Ascending aorta (tissue), 2 donors: ENCODE measurements around the gene C14orf180. TPM values are rescaled to one million over a fixed set of nuclear protein-coding genes. Genes with fewer than 3 reads are reported as not detected.

Source experiments
- DNase-seq, 2 donors: peaks; one replicate each; pipeline ENCODE4 v3.0.0-alpha.2; 2019; ENCODE audit warnings: low spot score in 2 of 2
- H3K27ac ChIP-seq, 2 donors: fragments of 200-600 bp; sonication (generic); one replicate each; pipeline ENCODE4 v1.5.1; 2016 to 2017; ENCODE audit warnings: mild to moderate bottlenecking in 1 of 2
- H3K27me3 ChIP-seq: fragments of 200-600 bp; sonication (generic); one replicate; pipeline ENCODE4 v1.5.1; 2017
- H3K36me3 ChIP-seq, 2 donors: fragments of 200-600 bp; sonication (generic); one replicate each; pipeline ENCODE4 v1.5.1; 2016
- H3K4me1 ChIP-seq, 2 donors: fragments of 200-600 bp; sonication (generic); one replicate each; pipeline ENCODE4 v1.5.1; 2016 to 2017; ENCODE audit warnings: mild to moderate bottlenecking in 1 of 2
- H3K4me3 ChIP-seq, 2 donors: fragments of 200-600 bp; sonication (generic); one replicate each; pipeline ENCODE4 v1.5.1; 2016 to 2017; ENCODE audit warnings: mild to moderate bottlenecking in 1 of 2
- H3K9me3 ChIP-seq, 2 donors: fragments of 200-600 bp; sonication (generic); one replicate each; pipeline ENCODE4 v1.5.1; 2016
- CTCF ChIP-seq, 3 experiments: fragments of 200-600 bp in 2 of 3; fragments of 450-650 bp in 1 of 3; sonication (generic) in 2 of 3; IDR thresholded peaks; one replicate each; pipeline ENCODE4 v1.5.1; 2016 to 2019; ENCODE audit warnings: antibody characterized with exemption in 3 of 3, mild to moderate bottlenecking in 1 of 3, moderate library complexity in 1 of 3
- intact Hi-C: fragments of 100-400 bp; cut with DNase I; formaldehyde crosslinking; loops from one replicate; pipeline ENCODE4 v1.15.1; 2023
- total RNA-seq: library from RNA; depleted of rRNA; stranded (reverse); fragments of >200 nt; gene quantifications from one replicate; pipeline ENCODE4 v1.1.0, GENCODE V29; 2016

Gene C14orf180
- total RNA-seq, 1 donor from 2014 or later, result 0.21 TPM

- H3K27me3 ChIP-seq, result no peaks in the 10 kb centered on the region
Observed at GRCh38 chr14:104559028-104559803, 20.3 kb upstream of the C14orf180 start.

GRCh38 chr14:104559804-104560585 is 19.6 kb upstream of the C14orf180 start:
- no peak for TF ChIP-seq CTCF (IDR thresholded peaks at IDR 0.05)
- intact Hi-C loops, result loop anchor here (5.0 kb wide), 1 partner anchor 478 kb away; no protein-coding TSS in a partner anchor
- DNase-seq, result no peak
- Histone ChIP-seq H3K4me1 (no peaks in the 10 kb centered on the region), H3K4me3 (no peak overlapping the region), H3K27me3 (no peaks in the 10 kb centered on the region), H3K27ac (no peak overlapping the region), H3K36me3 (no peaks in the 10 kb centered on the region), H3K9me3 (no peaks in the 10 kb centered on the region)

More at GRCh38 chr14:104559028-104559803, 20.3 kb upstream of the C14orf180 start:
- Histone ChIP-seq H3K27ac (no peak overlapping the region), H3K36me3 (no peaks in the 10 kb centered on the region), H3K4me3 (no peak overlapping the region), H3K9me3 (no peaks in the 10 kb centered on the region), H3K4me1 (no peaks in the 10 kb centered on the region)
- intact Hi-C loops, result no loop called here
- no peak for DNase-seq
- no peak for TF ChIP-seq CTCF (IDR thresholded peaks at IDR 0.05)

- H3K4me3 ChIP-seq, result no peak overlapping the region
- DNase-seq, result no peak
- no peaks in the 10 kb centered on the region for H3K9me3 ChIP-seq
- H3K36me3 ChIP-seq, result no peaks in the 10 kb centered on the region
- no peaks in the 10 kb centered on the region for H3K27me3 ChIP-seq
- intact Hi-C loops, result loop anchor here (5.0 kb wide), 1 partner anchor 478 kb away; no protein-coding TSS in a partner anchor
- H3K27ac ChIP-seq, result no peak overlapping the region
- no peaks in the 10 kb centered on the region for H3K4me1 ChIP-seq
- TF ChIP-seq CTCF (IDR thresholded peaks at IDR 0.05), result no peak
Observed at GRCh38 chr14:104560586-104560945, 19.0 kb upstream of the C14orf180 start.

GRCh38 chr14:104561124-104561557 is 18.4 kb upstream of the C14orf180 start:
- no peak for DNase-seq
- no peak overlapping the region for H3K4me3 ChIP-seq
- no peaks in the 10 kb centered on the region for H3K27me3 ChIP-seq
- no peaks in the 10 kb centered on the region for H3K36me3 ChIP-seq
- no peaks in the 10 kb centered on the region for H3K4me1 ChIP-seq
- no peak for TF ChIP-seq CTCF (IDR thresholded peaks at IDR 0.05)
- intact Hi-C loops, result loop anchor here (5.0 kb wide), 1 partner anchor 479 kb away; no protein-coding TSS in a partner anchor
- no peaks in the 10 kb centered on the region for H3K9me3 ChIP-seq
- no peak overlapping the region for H3K27ac ChIP-seq

GRCh38 chr14:104561632-104562495 is 17.7 kb upstream of the C14orf180 start:
- no peak for DNase-seq
- intact Hi-C loops, result loop anchor here (5.0 kb wide), 1 partner anchor 480 kb away; no protein-coding TSS in a partner anchor
- no peak overlapping the region for H3K4me3 ChIP-seq
- no peaks in the 10 kb centered on the region for H3K9me3 ChIP-seq
- no peaks in the 10 kb centered on the region for H3K27me3 ChIP-seq
- H3K4me1 ChIP-seq, result no peaks in the 10 kb centered on the region
- no peak for TF ChIP-seq CTCF (IDR thresholded peaks at IDR 0.05)
- no peaks in the 10 kb centered on the region for H3K36me3 ChIP-seq
- H3K27ac ChIP-seq, result no peak overlapping the region
